ENCODE data around the gene ARHGAP21.

Gene ARHGAP21

GRCh38 chr10:24574161-24574560 is 149.5 kb downstream of the ARHGAP21 start:
- DNase-seq (ENCODE audit: low spot score) = no peak

GRCh38 chr10:24571870-24572450 is 151.7 kb downstream of the ARHGAP21 start:
- no peak for DNase-seq (ENCODE audit: low spot score)

DNA sequence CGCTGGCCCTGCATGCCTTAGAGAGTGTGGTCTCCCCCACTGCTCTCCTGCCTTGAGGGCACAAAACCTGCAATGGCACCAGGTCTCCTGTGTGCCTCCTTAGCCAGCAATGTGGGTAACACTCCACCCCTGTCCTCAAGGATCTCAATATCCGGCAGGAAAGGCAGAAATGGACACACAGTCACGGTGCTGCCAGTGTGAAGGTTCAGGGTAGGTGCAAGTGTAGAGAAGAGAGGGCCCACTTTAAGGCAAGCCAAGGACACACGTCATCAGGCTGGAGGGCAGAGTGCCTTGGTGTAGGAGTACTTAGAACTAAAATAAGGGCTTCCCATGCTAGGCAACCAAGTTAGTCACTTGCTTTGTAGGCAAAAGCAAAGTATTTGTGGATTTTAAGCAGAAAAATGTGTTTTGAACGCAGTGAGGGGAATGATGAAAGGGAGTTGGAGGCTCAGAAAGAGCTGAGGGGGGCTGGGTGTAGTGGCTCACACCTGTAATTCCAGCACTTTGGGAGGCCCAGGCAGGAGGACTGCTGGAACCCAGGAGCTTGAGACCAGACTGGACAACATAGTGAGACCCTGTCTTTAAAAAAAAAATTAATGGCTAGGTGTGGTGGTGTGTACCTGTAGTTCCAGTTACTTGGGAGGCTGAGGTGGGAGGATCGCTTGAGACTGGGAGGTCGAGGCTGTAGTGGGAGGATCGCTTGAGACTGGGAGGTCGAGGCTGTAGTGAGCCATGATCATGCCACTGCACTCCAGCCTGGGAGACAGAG is 152.8 kb downstream of the ARHGAP21 start:
- no peak for DNase-seq (ENCODE audit: low spot score)

- no peak for DNase-seq (ENCODE audit: low spot score)
Measured at GRCh38 chr10:24569828-24570657, 153.6 kb downstream of the ARHGAP21 start.

GRCh38 chr10:24569330-24569796 is 154.3 kb downstream of the ARHGAP21 start:
- no peak for DNase-seq (ENCODE audit: low spot score)

DNA sequence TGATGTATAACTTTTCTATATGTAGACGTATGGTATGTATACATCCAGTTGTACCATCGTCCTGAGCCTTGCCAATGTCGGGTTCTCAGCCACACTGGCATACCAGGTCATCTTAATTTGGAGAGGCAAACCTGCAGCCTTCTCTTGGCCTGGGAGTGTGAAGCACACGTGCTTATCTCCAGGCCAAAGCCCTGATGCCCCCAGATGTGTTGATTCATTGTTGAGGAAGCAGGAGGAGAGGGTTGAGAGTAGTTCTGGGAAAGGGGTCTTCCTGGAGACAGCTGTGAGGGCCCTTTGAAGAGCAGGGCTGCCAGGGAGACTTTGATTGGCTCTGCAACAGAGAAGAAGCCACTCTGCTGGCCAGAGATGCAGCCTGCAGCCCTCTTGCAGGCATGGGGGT is 155.6 kb downstream of the ARHGAP21 start:
- DNase-seq (ENCODE audit: low spot score) = no peak

DNA sequence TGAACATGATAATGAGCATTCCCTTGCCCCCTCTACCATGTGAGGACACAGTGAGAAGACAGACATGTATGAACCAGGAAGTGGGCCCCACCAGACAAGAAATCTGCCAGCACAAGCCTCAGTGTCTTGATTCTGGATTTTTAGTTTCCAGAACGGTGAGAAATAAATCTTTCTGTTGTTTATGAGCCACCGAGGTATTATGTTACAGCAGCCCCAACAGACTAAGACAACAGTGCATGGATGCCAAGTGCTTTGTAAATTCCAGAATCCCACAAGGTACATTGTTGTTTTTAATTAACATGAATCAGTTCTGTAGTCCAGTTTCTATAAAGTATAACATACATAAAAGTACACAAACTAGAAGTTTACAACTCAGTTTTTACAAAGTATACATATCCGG is 162.2 kb downstream of the ARHGAP21 start:
- no peak for DNase-seq (ENCODE audit: low spot score)

- no peak for DNase-seq (ENCODE audit: low spot score)
Measured at GRCh38 chr10:24556750-24557742, 166.6 kb downstream of the ARHGAP21 start.

DNA sequence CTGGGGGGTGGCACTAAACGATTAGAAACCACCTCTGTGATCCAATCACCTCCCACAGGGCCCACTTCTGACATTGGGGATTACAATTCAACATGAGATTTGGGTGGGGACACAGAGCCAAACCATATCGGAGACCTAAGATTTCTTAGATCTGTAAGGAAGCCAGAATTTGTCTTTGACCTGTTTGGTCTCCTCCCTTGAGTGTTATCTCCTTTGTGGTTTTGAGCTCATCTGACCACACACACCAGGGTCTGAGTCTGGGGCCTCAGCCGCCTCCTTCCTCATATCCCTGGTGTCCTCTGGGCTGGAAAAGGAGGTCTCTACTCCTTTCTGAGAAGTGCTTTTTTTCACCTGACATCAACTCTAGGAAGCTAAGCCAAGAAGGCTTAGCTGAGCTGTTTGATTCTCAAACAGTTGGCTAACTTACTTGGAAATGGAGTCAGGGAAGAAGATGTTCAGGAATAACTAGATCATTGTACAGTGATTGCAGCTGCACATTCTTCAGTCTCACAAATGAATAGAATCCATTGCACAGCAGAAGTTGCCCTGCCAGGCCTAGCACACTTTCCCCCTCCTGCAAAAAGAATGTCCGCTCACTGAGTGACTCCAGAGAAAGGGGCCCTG is 167.4 kb downstream of the ARHGAP21 start:
- no peak for DNase-seq (ENCODE audit: low spot score)

- DNase-seq (ENCODE audit: low spot score) = no peak
Measured at GRCh38 chr10:24554036-24554435, 169.7 kb downstream of the ARHGAP21 start.

DNA sequence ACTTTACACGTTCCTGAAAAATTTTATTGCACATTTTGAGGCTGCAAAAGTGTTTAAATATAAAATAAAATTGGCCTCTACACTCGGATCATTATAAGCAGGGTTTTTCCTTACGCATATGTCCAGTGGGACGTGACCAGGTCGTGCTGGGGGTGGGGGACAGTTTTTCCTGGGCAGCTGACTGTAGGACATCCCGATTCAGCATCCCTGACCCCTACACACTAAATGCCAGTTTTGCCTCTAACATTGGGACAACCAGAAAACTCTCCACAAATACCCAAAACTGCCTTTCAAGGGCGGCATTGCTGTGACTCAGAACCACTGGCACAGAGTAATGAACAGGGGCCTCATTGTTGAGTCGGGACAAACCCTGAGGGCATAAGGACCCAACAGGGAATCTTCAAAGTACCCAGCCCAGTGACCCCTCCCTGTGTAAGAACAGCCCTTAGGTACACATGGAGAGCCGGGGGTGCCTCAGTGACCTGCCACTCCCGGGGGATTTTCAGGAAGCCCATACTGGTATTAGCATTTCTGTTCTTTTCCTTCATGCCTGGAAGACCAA is 170.6 kb downstream of the ARHGAP21 start:
- no peak for DNase-seq (ENCODE audit: low spot score)

- DNase-seq (ENCODE audit: low spot score) = no peak
Measured at GRCh38 chr10:24552346-24553016, 171.2 kb downstream of the ARHGAP21 start.

GRCh38 chr10:24551161-24551560 is 172.5 kb downstream of the ARHGAP21 start:
- no peak for DNase-seq (ENCODE audit: low spot score)

DNA sequence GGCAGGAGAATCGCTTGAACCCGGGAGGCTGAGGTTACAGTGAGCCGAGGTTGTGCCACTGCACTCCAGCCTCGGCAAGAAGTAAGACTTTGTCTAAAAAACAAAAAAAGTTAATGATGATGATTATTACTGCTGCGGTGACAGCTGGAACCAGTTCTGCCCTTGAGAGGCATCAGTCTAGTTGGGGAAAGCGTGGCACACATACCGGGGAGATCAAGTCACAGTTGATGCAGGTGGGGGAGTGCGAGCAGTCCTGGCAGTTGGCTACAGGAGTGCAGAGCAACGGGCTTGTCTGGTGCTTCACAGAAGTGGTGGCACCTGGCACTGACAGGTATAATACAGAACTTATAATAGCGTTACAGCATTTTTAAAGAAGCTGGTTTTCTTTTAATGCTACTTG is 173.0 kb downstream of the ARHGAP21 start:
- no peak for DNase-seq (ENCODE audit: low spot score)

DNA sequence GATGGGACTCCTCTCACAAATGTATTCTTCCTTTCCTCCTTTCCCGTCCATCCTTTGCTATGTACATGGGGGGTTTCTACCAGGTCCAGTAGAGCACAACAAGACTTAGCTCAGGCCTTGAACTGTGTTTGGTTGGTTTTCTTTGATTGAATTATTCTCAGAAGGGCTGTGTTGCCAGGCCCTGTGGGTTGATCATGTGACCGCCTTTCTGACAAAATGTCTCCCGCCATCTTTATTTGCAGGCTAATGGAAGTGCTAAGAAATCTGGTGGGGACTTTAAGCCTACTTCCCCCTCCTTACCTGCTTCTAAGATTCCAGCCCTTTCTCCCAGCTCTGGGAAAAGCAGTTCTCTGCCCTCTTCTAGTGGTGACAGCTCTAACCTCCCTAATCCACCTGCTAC is 178.1 kb downstream of the ARHGAP21 start:
- DNase-seq (ENCODE audit: low spot score) = no peak

GRCh38 chr10:24544776-24545175 is 178.9 kb downstream of the ARHGAP21 start:
- no peak for DNase-seq (ENCODE audit: low spot score)

- no peak for DNase-seq (ENCODE audit: low spot score)
Measured at GRCh38 chr10:24542314-24543270, 181.1 kb downstream of the ARHGAP21 start.

- no peak for DNase-seq (ENCODE audit: low spot score)
Measured at GRCh38 chr10:24541239-24541753, 182.4 kb downstream of the ARHGAP21 start.

DNA sequence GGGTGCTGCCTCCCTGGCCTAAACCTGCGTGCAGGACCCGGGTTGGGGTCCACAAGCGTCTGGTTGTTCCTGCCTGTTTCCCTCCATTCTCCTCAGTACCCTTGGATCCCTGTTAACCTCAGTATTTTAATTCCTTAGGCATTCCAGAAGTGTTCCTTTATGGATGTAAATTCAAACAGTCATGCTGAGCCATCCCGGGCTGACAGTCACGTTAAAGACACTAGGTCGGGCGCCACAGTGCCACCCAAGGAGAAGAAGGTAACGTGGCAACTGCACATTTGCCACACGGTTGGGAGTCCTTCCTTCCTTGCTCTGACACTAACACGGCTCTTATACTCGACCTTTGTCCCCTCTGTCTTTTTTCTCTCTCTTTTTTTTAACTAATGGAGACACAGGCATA is 187.1 kb downstream of the ARHGAP21 start:
- no peak for DNase-seq (ENCODE audit: low spot score)

All from left forelimb (tissue), 1 donor.